ENCODE measurements around the gene TNS2. TPM values are rescaled to one million over a fixed set of nuclear protein-coding genes. Genes with fewer than 3 reads are reported as not detected.

Gene TNS2
- total and polyA plus RNA-seq, 2 of the 13 experiments (the other 11 are each of a cell fraction or from before 2014, with no cell fraction given) = 8.9 to 20.4 TPM

DNA sequence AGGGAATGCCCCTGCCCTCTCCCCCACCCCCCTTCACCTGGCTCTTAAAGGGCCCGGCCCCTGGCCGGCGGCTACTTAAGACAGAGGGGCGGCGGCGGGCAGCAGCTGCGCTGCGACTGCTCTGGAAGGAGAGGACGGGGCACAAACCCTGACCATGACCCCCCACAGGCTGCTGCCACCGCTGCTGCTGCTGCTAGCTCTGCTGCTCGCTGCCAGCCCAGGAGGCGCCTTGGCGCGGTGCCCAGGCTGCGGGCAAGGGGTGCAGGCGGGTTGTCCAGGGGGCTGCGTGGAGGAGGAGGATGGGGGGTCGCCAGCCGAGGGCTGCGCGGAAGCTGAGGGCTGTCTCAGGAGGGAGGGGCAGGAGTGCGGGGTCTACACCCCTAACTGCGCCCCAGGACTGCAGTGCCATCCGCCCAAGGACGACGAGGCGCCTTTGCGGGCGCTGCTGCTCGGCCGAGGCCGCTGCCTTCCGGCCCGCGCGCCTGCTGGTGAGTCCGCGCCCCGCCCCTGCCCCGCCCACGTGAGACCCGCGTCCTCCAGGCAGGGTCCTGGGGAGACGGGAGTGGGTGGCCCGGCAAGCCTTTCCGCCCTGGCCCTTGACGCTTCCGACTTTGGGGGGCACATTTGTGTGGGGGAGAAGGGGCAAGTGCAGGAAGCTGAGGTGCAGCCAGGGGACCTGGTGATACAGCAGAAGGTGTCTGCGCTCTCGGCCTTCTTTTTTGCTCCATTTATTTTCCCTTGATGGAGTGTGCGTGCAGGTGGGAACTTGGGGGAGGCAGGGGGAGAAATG, 47.9 kb downstream of the TNS2 start, which contains the start of gene IGFBP6 (continued):
- no peak for TF ChIP-seq TRIM22 (IDR thresholded peaks at IDR 0.05)
- no peak for TF ChIP-seq ZNF296 (CRISPR knock-in tag; conservative IDR thresholded peaks at IDR 0.05)
- no peak for TF ChIP-seq AGO1 (IDR thresholded peaks at IDR 0.05; ENCODE audit: low read depth, low read length, poor library complexity, severe bottlenecking)
- TF ChIP-seq ZNF547 (CRISPR knock-in tag; IDR thresholded peaks at IDR 0.05) = peak; percentile 18; the same call in 1 of the 2 replicates
- no peak for TF ChIP-seq SP140L (CRISPR knock-in tag; IDR thresholded peaks at IDR 0.05; ENCODE audit: borderline replicate concordance)
- no peak for TF ChIP-seq ZNF558 (CRISPR knock-in tag; IDR thresholded peaks at IDR 0.05; ENCODE audit: borderline replicate concordance)
- TF ChIP-seq NPAS2 (CRISPR knock-in tag; IDR thresholded peaks at IDR 0.05; ENCODE audit: borderline replicate concordance) = no peak
- TF ChIP-seq, protein P1, sequence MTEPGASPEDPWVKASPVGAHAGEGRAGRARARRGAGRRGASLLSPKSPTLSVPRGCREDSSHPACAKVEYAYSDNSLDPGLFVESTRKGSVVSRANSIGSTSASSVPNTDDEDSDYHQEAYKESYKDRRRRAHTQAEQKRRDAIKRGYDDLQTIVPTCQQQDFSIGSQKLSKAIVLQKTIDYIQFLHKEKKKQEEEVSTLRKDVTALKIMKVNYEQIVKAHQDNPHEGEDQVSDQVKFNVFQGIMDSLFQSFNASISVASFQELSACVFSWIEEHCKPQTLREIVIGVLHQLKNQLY (CRISPR knock-in tag; IDR thresholded peaks at IDR 0.05) = no peak
- TF ChIP-seq ZSCAN29 (CRISPR knock-in tag; conservative IDR thresholded peaks at IDR 0.05) = peak; percentile 45; the same call in 1 of the 2 replicates
- TF ChIP-seq USF2 (IDR thresholded peaks at IDR 0.05; ENCODE audit: low read depth, low read length) = no peak
- no peak for TF ChIP-seq USF2 (CRISPR knock-in tag; IDR thresholded peaks at IDR 0.05; ENCODE audit: borderline replicate concordance)
- no peak for TF ChIP-seq JUND (CRISPR knock-in tag; IDR thresholded peaks at IDR 0.05)
- TF ChIP-seq ZNF10 (CRISPR knock-in tag; IDR thresholded peaks at IDR 0.05; ENCODE audit: borderline replicate concordance, low read depth) = no peak
- TF ChIP-seq PAWR (CRISPR knock-in tag; IDR thresholded peaks at IDR 0.05; ENCODE audit: borderline replicate concordance) = no peak
- TF ChIP-seq TOPORS (CRISPR knock-in tag; IDR thresholded peaks at IDR 0.05) = no peak
- TF ChIP-seq, protein P2, sequence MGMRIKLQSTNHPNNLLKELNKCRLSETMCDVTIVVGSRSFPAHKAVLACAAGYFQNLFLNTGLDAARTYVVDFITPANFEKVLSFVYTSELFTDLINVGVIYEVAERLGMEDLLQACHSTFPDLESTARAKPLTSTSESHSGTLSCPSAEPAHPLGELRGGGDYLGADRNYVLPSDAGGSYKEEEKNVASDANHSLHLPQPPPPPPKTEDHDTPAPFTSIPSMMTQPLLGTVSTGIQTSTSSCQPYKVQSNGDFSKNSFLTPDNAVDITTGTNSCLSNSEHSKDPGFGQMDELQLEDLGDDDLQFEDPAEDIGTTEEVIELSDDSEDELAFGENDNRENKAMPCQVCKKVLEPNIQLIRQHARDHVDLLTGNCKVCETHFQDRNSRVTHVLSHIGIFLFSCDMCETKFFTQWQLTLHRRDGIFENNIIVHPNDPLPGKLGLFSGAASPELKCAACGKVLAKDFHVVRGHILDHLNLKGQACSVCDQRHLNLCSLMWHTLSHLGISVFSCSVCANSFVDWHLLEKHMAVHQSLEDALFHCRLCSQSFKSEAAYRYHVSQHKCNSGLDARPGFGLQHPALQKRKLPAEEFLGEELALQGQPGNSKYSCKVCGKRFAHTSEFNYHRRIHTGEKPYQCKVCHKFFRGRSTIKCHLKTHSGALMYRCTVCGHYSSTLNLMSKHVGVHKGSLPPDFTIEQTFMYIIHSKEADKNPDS (CRISPR knock-in tag; IDR thresholded peaks at IDR 0.05) = 0 out of 2 replicates have a peak, but pooled peaks have one; percentile 45
- no peak for TF ChIP-seq FLYWCH1 (CRISPR knock-in tag; IDR thresholded peaks at IDR 0.05)
- no peak for TF ChIP-seq BCL6 (CRISPR knock-in tag; IDR thresholded peaks at IDR 0.05)
- TF ChIP-seq EED (CRISPR knock-in tag; IDR thresholded peaks at IDR 0.05) = no peak
- TF ChIP-seq PCBP2 (optimal IDR thresholded peaks at IDR 0.05; ENCODE audit: low read depth, low read length, poor library complexity, severe bottlenecking) = no peak
- no peak for TF ChIP-seq KAT8 (CRISPR knock-in tag; IDR thresholded peaks at IDR 0.05)
- peak; percentile 19; the same call in 1 of the 2 replicates for TF ChIP-seq ZBTB7B (CRISPR knock-in tag; IDR thresholded peaks at IDR 0.05)
- TF ChIP-seq ZNF615 (CRISPR knock-in tag; IDR thresholded peaks at IDR 0.05; ENCODE audit: borderline replicate concordance) = no peak

Data from HepG2 (cell line).